Astrocyte (in vitro differentiated cells and primary cell): ENCODE measurements around the gene AACS.

Experiments
- CTCF ChIP-seq: IDR thresholded peaks from 2 replicates; pipeline ENCODE4 v1.5.1; 2011; ENCODE audit warnings: low read depth, mild to moderate bottlenecking, inconsistent platforms, low read length, moderate library complexity; ENCODE audit not compliant: insufficient read depth
- EZH2 ChIP-seq: IDR thresholded peaks from 2 replicates; pipeline ENCODE4 v1.6.1; 2012; ENCODE audit warnings: mild to moderate bottlenecking, low read length, inconsistent platforms; ENCODE audit not compliant: insufficient read depth

DNA sequence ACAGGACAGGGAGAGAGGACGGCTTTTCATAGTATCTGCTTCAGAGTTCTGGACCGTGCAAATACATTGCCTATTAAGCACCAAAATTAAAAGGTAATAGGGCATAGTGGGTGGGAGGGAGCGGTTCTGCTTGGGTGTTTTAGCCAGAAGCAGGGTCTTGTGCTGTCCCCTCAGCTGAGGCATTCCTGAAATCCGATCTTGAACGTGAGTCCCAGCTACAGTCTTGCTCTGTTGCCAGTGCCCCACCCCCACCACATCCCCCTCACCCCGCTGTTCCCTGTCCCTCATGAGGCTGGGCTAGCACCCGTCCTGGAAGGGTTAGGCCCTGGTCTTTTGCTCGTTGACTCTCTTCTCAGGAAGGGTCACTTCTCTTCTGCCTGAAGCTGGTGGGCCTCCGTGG, 48.6 kb downstream of the AACS start:
- TF ChIP-seq CTCF = no peak
- TF ChIP-seq EZH2 = no peak
